GM12892 (cell line): ENCODE results near the gene SHANK3.

Experiments used
- POLR2A ChIP-seq: IDR thresholded peaks from 2 replicates; pipeline ENCODE4 v1.6.1; 2011; ENCODE audit warnings: low read depth, low read length, control low read depth
- POLR2AphosphoS5 ChIP-seq: IDR thresholded peaks from 2 replicates; pipeline ENCODE4 v1.6.1; 2011; ENCODE audit warnings: low read depth, low read length, control low read depth
- TAF1 ChIP-seq: IDR thresholded peaks from 2 replicates; pipeline ENCODE4 v1.6.1; 2011; ENCODE audit warnings: low read depth, mild to moderate bottlenecking, control low read depth, low read length, borderline replicate concordance

- no peak for TF ChIP-seq POLR2A
- TF ChIP-seq POLR2AphosphoS5 = no peak
- no peak for TF ChIP-seq TAF1
Observed at GRCh38 chr22:50640857-50641647, 31.6 kb upstream of the SHANK3 start.
